Stimulated activated memory B cell treated with anti-CD40 and anti-IgM and Interleukin-4, amounts not matched to agents 10 μg/mL and 1 μg/mL and 100 μg/mL, for 72 hours (primary cell): Measurements from ENCODE around the gene DYNC1I1.
A peak's percentile ranks its signal among the peaks of the same experiment; 100 is the strongest.

Experiments used
- ATAC-seq: fragments of 150-1000 bp; cut with Tn5 transposase; 2 replicates; pipeline ENCODE4 v1.10.0; 2021
- H3K27ac Mint-ChIP-seq: one replicate; pipeline ENCODE4 v1.8.0; 2022; ENCODE audit warnings: mild to moderate bottlenecking, mixed read lengths
- H3K27me3 Mint-ChIP-seq: one replicate; pipeline ENCODE4 v1.8.0; 2022; ENCODE audit warnings: mixed read lengths
- H3K36me3 Mint-ChIP-seq: one replicate; pipeline ENCODE4 v1.8.0; 2022; ENCODE audit warnings: mixed read lengths
- H3K4me1 Mint-ChIP-seq: one replicate; pipeline ENCODE4 v1.8.0; 2022; ENCODE audit warnings: mixed read lengths
- H3K4me3 Mint-ChIP-seq: one replicate; pipeline ENCODE4 v1.8.0; 2022; ENCODE audit warnings: mild to moderate bottlenecking, moderate library complexity, mixed read lengths
- H3K9me3 Mint-ChIP-seq: one replicate; pipeline ENCODE4 v1.8.0; 2022; ENCODE audit warnings: mixed read lengths

The DYNC1I1 gene

DNA sequence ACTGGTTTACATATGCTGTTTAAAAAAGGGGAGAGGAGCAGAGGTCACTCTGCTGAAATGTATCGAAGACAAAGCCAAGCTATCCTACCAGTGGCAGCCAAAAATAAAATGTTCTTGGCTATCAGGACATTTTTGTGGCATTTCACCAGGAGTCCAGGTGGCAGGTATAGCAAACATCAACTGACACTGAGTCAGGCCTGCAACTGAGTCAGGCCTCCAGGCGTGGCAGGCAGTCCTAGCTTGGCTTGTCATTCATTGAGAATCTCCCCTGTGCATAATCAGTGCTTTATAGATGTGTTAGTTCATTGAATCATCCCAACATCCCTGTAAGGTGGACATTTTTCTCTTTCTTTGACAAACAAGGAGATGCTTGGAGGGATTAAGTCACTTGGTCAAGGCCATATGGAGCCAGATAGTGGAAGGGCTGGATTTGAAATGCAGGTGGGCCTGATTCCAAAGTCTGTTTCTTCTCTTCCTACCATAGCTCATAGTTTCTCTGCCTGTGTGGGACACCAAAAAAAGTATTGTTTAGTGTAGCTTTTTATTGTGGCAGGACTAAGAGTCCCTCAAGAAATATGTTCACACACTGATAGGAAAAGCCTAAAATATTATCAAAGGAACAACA is 4.3 kb downstream of the DYNC1I1 start:
- H3K4me3 Mint-ChIP-seq, result no peak overlapping the region
- H3K4me1 Mint-ChIP-seq, result no peaks in the 10 kb centered on the region
- ATAC-seq, result no peak
- H3K9me3 Mint-ChIP-seq, result no peaks in the 10 kb centered on the region
- peaks cover 24% of the 10 kb centered on the region for H3K27me3 Mint-ChIP-seq
- H3K36me3 Mint-ChIP-seq, result no peaks in the 10 kb centered on the region
- no peak overlapping the region for H3K27ac Mint-ChIP-seq

DNA sequence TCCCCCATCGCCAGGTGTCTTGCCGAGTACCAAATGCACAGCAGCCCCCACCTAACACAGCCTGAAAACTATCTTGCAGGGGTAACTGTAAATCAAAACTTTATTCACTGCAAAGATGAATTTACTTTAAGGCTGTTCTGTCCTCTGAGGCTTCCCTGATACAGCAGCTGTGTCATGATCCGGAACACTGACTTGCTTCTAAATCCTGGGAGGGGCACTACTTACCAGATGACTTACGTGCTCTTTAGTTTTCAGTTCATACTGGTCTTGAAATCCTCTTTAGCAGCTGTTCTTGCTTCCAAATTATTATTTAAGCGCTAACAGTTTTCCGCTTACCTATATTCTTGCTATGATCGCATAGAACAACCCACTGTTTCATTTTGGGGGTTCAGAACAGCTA is 4.9 kb downstream of the DYNC1I1 start:
- Mint-ChIP-seq H3K36me3 (no peaks in the 10 kb centered on the region), H3K27me3 (peaks cover 18% of the 10 kb centered on the region), H3K4me1 (no peaks in the 10 kb centered on the region), H3K4me3 (no peak overlapping the region), H3K9me3 (no peaks in the 10 kb centered on the region), H3K27ac (no peak overlapping the region)
- ATAC-seq, result no peak

DNA sequence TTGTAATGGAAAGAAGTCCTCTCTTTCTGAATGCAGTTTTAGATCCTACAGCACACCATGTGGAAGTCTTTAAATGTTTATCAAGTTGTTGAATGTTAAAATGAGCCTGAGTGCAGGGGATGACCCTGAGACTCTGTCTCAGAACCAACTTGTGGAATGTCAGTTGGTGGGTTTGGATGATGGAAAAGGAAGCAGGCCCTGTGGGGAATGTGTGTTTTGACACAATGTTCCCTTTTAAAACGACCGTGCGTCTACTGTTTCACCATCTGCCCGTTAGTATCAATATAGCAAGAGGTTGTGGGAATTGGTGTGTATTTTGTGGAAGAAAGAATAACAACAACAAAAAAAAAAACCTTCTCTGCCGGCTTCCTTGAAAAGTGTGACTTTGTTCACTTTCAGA is 8.3 kb downstream of the DYNC1I1 start:
- H3K4me1 Mint-ChIP-seq, result no peaks in the 10 kb centered on the region
- H3K27ac Mint-ChIP-seq, result no peak overlapping the region
- no peaks in the 10 kb centered on the region for H3K9me3 Mint-ChIP-seq
- no peaks in the 10 kb centered on the region for H3K36me3 Mint-ChIP-seq
- no peak for ATAC-seq
- peaks cover 6% of the 10 kb centered on the region for H3K27me3 Mint-ChIP-seq
- no peak overlapping the region for H3K4me3 Mint-ChIP-seq

DNA sequence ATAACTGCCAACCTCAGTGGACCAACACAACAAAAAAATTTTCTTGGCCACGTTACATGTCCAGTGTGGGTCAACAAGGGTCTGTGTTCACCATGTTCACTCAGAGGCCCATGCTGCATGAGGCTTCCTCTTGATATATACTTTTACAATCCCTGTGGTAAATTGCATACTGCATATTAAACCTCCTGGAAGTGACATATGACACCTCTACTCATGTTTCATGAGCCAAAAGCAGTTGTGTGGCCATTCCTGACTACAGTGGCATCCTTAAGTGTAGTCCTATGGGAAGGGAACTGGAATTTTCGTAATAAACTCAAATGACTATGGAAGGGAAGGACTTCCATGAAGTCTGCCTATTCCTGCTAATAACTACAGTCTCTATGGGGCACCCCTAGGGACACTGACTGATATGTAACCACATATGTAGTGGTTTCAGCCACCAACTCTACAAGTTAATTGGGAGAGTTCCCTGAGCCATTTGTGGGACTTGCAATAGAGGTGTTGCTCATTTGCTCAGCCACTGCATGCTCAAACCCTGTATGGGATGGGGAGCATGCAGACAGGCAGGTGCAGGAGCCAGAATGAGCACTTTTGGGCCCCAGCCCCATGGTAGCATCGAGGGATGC is 9.7 kb downstream of the DYNC1I1 start:
- no peaks in the 10 kb centered on the region for H3K36me3 Mint-ChIP-seq
- H3K27me3 Mint-ChIP-seq, result peaks cover 19% of the 10 kb centered on the region
- H3K9me3 Mint-ChIP-seq, result no peaks in the 10 kb centered on the region
- ATAC-seq, result no peak
- no peaks in the 10 kb centered on the region for H3K4me1 Mint-ChIP-seq
- H3K27ac Mint-ChIP-seq, result no peak overlapping the region
- H3K4me3 Mint-ChIP-seq, result no peak overlapping the region

DNA sequence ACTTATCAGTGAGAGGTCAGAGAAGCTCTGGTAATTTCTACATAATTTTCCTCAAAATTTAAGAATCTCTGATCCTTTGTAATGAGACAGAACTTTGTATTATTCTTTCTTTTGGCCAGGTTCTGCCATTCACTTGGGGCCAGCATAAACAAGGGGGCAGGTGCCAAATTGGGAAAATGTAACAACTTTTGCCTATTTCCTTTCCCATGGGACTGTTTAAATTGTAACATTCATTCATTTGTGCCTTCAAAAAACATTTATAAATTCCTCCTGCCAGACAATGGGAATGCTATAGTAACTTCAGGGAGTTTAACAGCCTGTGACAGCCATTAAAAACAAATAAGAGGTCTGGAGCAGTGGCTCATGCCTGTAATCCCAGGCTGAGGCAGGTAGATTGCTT is 12.4 kb downstream of the DYNC1I1 start:
- Mint-ChIP-seq H3K4me3 (no peak overlapping the region), H3K9me3 (no peaks in the 10 kb centered on the region), H3K27ac (no peak overlapping the region), H3K27me3 (peaks cover 32% of the 10 kb centered on the region), H3K4me1 (no peaks in the 10 kb centered on the region), H3K36me3 (no peaks in the 10 kb centered on the region)
- ATAC-seq, result no peak

DNA sequence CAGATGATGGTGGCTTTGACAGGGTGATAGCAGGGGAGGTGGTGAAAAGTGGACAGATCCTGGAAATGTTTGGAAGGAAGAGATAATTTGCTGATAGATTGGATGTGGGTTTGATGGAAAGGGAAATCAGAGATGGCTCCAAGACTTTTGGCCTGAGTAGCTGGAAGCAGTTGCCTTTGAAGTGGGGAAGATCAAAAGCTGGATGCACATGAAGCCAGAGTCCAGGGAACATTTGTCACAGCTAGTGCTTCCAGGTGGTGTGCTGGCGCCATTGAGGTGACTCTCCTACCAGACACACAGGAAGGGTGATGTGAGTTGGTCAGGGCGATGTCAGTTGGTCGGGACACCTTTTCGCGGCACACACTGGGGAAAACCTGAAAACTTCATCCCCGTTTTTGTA is 15.9 kb downstream of the DYNC1I1 start:
- ATAC-seq, result no peak
- Mint-ChIP-seq H3K36me3 (no peaks in the 10 kb centered on the region), H3K27ac (no peak overlapping the region), H3K27me3 (peaks cover 32% of the 10 kb centered on the region), H3K4me1 (no peaks in the 10 kb centered on the region), H3K4me3 (no peak overlapping the region), H3K9me3 (no peaks in the 10 kb centered on the region)

DNA sequence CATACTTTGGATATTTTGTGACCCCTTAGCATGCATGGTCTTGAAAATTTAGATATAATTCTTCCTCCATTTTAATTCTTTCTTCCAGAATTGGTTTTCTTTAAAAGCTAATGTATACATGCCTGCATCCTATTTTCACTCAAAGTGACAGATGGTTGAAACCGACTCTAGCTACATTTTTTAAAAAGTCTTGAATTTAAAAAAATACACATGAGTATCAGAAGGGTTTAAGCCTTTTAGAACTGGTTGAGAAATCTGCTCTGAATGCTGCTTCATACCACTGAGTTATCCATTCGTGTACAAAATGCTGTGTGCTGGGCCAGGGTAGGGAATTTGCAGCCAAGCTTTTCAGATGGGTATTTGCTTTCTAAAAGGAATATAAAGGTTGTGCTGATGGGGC is 16.5 kb downstream of the DYNC1I1 start:
- H3K9me3 Mint-ChIP-seq, result no peaks in the 10 kb centered on the region
- H3K4me1 Mint-ChIP-seq, result no peaks in the 10 kb centered on the region
- no peaks in the 10 kb centered on the region for H3K36me3 Mint-ChIP-seq
- ATAC-seq, result no peak
- no peak overlapping the region for H3K4me3 Mint-ChIP-seq
- H3K27me3 Mint-ChIP-seq, result peaks cover 32% of the 10 kb centered on the region
- no peak overlapping the region for H3K27ac Mint-ChIP-seq

DNA sequence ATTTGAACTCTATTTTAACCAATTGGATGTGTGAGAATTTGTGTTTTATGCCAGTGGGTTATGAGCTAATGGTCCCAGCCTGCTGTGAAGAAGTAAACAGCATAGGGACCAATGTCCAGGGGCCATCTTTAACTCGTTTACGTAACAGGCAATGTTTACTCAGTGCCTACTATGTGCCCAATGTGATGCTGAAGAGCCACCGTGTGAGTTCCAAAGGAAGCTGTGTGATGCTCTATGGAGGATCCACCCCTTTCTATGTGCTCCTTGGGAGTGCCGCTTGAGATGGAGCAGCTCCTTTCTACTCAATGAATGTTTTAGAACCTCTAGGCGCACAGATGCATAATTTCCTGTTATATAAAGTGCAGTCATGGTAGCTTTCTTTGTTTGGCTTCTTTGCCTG is 21.3 kb downstream of the DYNC1I1 start:
- Mint-ChIP-seq H3K9me3 (no peaks in the 10 kb centered on the region), H3K4me1 (no peaks in the 10 kb centered on the region), H3K4me3 (no peak overlapping the region), H3K27me3 (no peaks in the 10 kb centered on the region), H3K36me3 (no peaks in the 10 kb centered on the region), H3K27ac (no peak overlapping the region)
- ATAC-seq, result no peak

DNA sequence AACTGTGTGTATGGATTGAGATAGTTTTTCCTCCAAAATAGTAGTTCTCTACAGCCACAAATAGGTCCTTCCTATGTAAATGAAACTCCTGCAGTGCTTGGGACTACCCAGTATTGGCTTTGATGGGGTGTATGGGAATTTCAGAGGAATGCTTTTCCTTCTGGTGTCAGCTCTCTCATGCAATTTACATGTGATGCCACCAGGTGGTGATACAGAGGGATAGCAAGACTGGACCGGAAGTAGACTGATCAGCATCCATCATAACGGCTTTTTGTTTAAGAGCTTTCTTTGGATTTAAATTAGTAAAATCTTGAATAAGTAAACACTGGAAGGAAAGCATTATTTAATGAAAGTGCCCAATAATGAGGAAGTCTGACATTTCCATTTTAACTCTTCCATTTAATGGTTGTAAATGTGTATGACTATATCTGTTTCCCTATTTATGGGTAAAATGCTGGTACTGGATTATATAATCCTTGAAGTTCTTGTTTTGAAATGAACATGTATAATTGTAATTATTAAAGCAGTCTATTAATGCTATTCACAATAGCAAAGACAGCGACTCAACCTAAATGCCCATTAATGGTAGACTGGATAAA is 22.7 kb downstream of the DYNC1I1 start:
- Mint-ChIP-seq H3K36me3 (no peaks in the 10 kb centered on the region), H3K4me1 (no peaks in the 10 kb centered on the region), H3K27me3 (no peaks in the 10 kb centered on the region), H3K9me3 (no peaks in the 10 kb centered on the region), H3K27ac (no peak overlapping the region), H3K4me3 (no peak overlapping the region)
- no peak for ATAC-seq

DNA sequence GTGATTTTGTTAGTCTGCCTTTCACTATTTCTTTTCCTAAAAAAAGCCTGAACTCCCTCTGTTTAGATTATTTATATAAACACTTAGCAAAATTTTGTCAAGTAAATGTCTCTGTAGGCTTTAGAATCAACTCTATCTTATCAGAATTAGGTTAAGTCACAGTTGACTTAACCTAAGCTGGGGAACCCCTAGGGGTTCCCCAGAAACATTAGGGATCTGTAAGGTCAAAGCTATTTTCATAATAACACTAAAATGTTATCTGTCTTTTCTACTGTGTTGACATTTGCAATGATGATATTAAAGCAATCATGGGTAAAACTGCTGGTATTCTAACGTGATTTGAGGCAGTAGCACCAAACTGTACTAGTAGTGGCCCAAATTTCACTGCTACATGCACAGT is 24.3 kb downstream of the DYNC1I1 start:
- Mint-ChIP-seq H3K9me3 (no peaks in the 10 kb centered on the region), H3K27me3 (no peaks in the 10 kb centered on the region), H3K27ac (peak overlapping the region; percentile 40)

DNA sequence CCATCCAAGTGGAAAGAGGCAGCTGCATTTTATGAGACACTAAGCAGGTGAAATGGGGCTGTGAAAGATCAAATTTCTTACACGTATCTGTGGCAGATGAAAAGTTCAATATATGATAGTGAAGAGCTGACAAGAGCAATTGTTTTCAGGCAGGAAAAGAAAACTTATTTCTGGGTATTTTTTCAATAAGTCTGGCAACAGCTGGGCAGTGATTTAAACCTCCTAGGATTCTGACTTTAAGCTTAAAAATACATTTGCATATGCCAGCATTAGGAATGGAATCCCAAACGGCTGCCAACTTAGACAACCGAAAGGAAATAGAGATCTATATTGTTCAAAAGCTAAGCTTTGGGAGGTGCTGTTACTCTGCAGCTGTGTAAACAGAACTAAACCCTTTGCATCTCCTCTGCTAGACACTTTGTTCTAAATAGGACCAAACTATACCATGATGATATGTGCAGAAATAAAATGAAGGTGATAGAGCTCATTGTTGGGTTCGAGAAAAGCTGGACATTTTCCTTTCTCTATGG is 26.1 kb downstream of the DYNC1I1 start:
- Mint-ChIP-seq H3K9me3 (no peaks in the 10 kb centered on the region), H3K4me3 (no peak overlapping the region)
- ATAC-seq, result no peak

More for the DNA sequence above, 24.3 kb downstream of the DYNC1I1 start:
- no peak overlapping the region for H3K4me3 Mint-ChIP-seq
- H3K36me3 Mint-ChIP-seq, result no peaks in the 10 kb centered on the region
- ATAC-seq, result peak; percentile 38
- no peaks in the 10 kb centered on the region for H3K4me1 Mint-ChIP-seq

DNA sequence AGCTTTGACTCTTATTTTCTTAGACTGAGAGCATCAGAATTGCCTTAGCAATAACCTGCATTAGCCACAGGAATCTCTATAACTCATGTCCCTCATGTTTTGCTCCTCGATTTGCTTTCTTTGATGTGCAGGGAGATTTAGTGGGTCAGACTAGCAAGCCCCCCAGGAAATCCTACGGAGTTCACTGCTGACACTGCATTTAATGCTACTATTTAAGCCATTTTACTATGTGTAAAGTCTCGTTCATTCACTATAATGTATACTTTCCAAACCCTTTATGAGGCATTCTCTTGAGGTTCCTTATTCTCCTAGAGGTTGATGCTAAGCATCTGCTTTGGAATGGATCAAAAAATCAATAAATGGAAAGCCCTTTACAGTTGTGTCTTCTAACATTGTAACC is 28.4 kb downstream of the DYNC1I1 start:
- no peaks in the 10 kb centered on the region for H3K27me3 Mint-ChIP-seq
- no peaks in the 10 kb centered on the region for H3K9me3 Mint-ChIP-seq
- ATAC-seq, result no peak
- no peaks in the 10 kb centered on the region for H3K36me3 Mint-ChIP-seq
- no peak overlapping the region for H3K4me3 Mint-ChIP-seq
- H3K4me1 Mint-ChIP-seq, result no peaks in the 10 kb centered on the region
- no peak overlapping the region for H3K27ac Mint-ChIP-seq

More for the DNA sequence above, 26.1 kb downstream of the DYNC1I1 start:
- Mint-ChIP-seq H3K27ac (no peak overlapping the region), H3K36me3 (no peaks in the 10 kb centered on the region), H3K4me1 (no peaks in the 10 kb centered on the region), H3K27me3 (no peaks in the 10 kb centered on the region)

DNA sequence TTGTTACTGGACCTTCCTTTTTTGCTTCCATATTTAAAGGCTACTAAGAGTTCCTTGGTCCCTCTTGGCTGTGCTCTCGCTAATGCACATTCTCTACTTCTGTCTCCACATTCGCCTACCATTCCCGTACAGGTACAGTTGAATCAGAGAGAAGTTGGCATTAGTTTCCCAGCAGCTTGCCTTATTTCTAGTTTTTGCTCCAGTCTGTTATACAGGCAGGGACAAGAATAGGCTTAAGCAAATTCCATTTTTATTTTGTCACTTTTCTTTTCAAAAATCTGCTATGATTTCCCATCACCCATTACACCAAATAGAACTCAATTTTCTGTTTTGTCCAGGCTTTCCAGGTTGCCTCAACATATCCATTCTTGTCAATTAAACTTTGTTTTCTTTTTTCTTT is 29.9 kb downstream of the DYNC1I1 start:
- H3K27me3 Mint-ChIP-seq, result no peaks in the 10 kb centered on the region
- H3K9me3 Mint-ChIP-seq, result no peaks in the 10 kb centered on the region
- no peaks in the 10 kb centered on the region for H3K4me1 Mint-ChIP-seq
- no peak overlapping the region for H3K27ac Mint-ChIP-seq
- H3K36me3 Mint-ChIP-seq, result no peaks in the 10 kb centered on the region
- H3K4me3 Mint-ChIP-seq, result no peak overlapping the region
- ATAC-seq, result no peak

DNA sequence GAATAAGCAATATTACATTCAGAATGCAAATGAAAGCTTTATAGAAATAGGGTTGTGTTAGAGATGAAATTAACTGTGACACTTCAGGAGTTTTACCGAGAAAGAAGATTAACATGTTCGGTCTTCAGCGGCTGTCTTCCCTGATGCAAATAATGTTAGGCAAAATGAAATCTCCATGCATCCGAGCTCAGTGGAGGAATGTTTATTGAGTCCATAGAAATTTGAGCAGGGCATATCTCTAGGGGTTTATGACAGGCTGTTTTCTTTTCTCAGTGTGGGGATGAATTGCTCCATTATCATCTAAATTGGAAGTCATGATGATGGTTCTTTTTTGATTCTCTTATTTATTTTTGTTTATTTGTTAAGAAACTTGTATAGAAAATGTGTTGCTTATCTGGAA is 31.7 kb downstream of the DYNC1I1 start:
- ATAC-seq, result no peak
- Mint-ChIP-seq H3K27me3 (no peaks in the 10 kb centered on the region), H3K27ac (no peak overlapping the region), H3K4me1 (no peaks in the 10 kb centered on the region), H3K4me3 (no peak overlapping the region), H3K9me3 (no peaks in the 10 kb centered on the region), H3K36me3 (no peaks in the 10 kb centered on the region)

DNA sequence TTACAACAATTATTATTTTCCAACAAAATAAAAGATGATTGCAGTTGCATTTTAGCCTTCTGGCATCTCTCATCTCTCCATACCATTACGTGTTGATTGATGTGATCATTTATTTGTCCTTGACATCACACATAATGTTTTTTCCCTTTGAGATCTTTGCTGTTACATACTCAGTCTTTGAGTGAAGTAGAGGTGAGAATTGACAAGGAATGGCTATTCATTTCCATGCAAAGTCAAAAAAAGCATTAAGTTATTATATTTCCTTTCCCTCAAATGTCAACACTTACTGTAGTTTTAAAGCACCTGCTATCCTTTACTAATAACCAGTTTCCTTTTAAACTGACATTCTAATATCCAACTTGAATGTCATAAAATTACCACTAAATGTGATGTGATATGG is 33.6 kb downstream of the DYNC1I1 start:
- H3K4me1 Mint-ChIP-seq, result no peaks in the 10 kb centered on the region
- no peaks in the 10 kb centered on the region for H3K9me3 Mint-ChIP-seq
- no peaks in the 10 kb centered on the region for H3K27me3 Mint-ChIP-seq
- no peak overlapping the region for H3K4me3 Mint-ChIP-seq
- no peak overlapping the region for H3K27ac Mint-ChIP-seq
- ATAC-seq, result no peak
- no peaks in the 10 kb centered on the region for H3K36me3 Mint-ChIP-seq

DNA sequence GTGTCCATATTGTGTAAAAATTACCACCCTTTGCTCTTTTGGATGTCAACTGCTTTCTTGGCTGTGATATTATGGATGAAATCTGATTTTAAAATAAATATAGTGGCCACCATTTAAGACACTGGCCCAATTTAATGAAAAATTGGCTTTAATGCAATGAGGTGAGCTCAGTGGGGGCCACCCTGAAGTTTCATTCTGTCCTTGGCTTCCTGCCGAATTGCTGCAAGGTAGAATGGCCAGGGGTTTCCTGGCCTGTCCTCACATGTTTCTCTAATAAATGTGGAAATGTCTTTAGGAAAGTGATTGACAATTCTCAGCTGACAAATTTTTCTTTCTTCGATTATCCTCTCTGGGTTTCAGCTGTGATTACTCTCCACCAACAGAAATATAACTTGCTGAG is 36.0 kb downstream of the DYNC1I1 start:
- Mint-ChIP-seq H3K27me3 (no peaks in the 10 kb centered on the region), H3K36me3 (no peaks in the 10 kb centered on the region), H3K4me1 (no peaks in the 10 kb centered on the region), H3K27ac (no peak overlapping the region), H3K4me3 (no peak overlapping the region), H3K9me3 (no peaks in the 10 kb centered on the region)
- ATAC-seq, result no peak
